Subcutaneous abdominal adipose tissue (tissue), 5 donors: Measurements from ENCODE around the gene PRSS2.

ENCODE experiments used
- H3K27ac ChIP-seq: one replicate; pipeline ENCODE4 v1.7.0; 2013; ENCODE audit warnings: low read depth, mild to moderate bottlenecking, inconsistent platforms, low read length, moderate library complexity
- H3K27me3 ChIP-seq, 5 donors: one replicate each; pipeline ENCODE4 v1.7.0; 2013; ENCODE audit warnings: low read length in 5 of 5, inconsistent platforms in 1 of 5; ENCODE audit not compliant: control insufficient read depth in 5 of 5, insufficient read depth in 4 of 5
- H3K36me3 ChIP-seq, 5 donors: one replicate each; pipeline ENCODE4 v1.7.0; 2013; ENCODE audit warnings: low read length in 5 of 5; ENCODE audit not compliant: control insufficient read depth in 5 of 5, insufficient read depth in 5 of 5
- H3K4me1 ChIP-seq, 5 donors: one replicate each; pipeline ENCODE4 v1.7.0; 2013; ENCODE audit warnings: low read length in 5 of 5, mild to moderate bottlenecking in 3 of 5, moderate library complexity in 1 of 5; ENCODE audit not compliant: control insufficient read depth in 5 of 5, insufficient read depth in 5 of 5
- H3K4me3 ChIP-seq, 5 donors: one replicate each; pipeline ENCODE4 v1.7.0; 2013; ENCODE audit warnings: low read length in 5 of 5, low read depth in 1 of 5
- H3K9ac ChIP-seq, 5 donors: one replicate each; pipeline ENCODE4 v1.7.0; 2013; ENCODE audit warnings: low read length in 5 of 5, mild to moderate bottlenecking in 4 of 5, moderate library complexity in 3 of 5
- H3K9me3 ChIP-seq, 5 donors: one replicate each; pipeline ENCODE4 v1.7.0; 2013; ENCODE audit warnings: low read length in 5 of 5; ENCODE audit not compliant: control insufficient read depth in 5 of 5
- donor health status: healthy.
- donor health status: healthy.
- donor health status: healthy.
- donor health status: healthy.
- donor health status: healthy.

The PRSS2 gene

GRCh38 chr7:142800088-142800487 is 29.3 kb downstream of the PRSS2 start:
- H3K4me3 ChIP-seq: no peak overlapping the region
- no peak overlapping the region for H3K9ac ChIP-seq
- peaks cover 27 to 55% (median 38%) of the 10 kb centered on the region in 5 donors for H3K27me3 ChIP-seq
- peaks cover 0 to 21% (median 19%) of the 10 kb centered on the region in 5 donors for H3K4me1 ChIP-seq
- no peaks in the 10 kb centered on the region for H3K36me3 ChIP-seq
- no peak overlapping the region for H3K27ac ChIP-seq
- no peaks in the 10 kb centered on the region for H3K9me3 ChIP-seq

GRCh38 chr7:142800699-142801260 is 30.0 kb downstream of the PRSS2 start:
- H3K4me3 ChIP-seq: no peak overlapping the region
- H3K9ac ChIP-seq: no peak overlapping the region
- H3K27ac ChIP-seq: no peak overlapping the region
- H3K9me3 ChIP-seq: no peaks in the 10 kb centered on the region
- H3K27me3 ChIP-seq: peaks cover 23 to 48% (median 33%) of the 10 kb centered on the region in 5 donors
- H3K4me1 ChIP-seq: peaks cover 0 to 21% (median 19%) of the 10 kb centered on the region in 5 donors
- H3K36me3 ChIP-seq: no peaks in the 10 kb centered on the region

GRCh38 chr7:142801601-142802295 is 31.0 kb downstream of the PRSS2 start:
- no peak overlapping the region for H3K9ac ChIP-seq
- H3K4me3 ChIP-seq: no peak overlapping the region
- no peak overlapping the region for H3K27ac ChIP-seq
- peaks cover 0 to 13% (median 12%) of the 10 kb centered on the region in 5 donors for H3K4me1 ChIP-seq
- peaks cover 14 to 39% (median 23%) of the 10 kb centered on the region in 5 donors for H3K27me3 ChIP-seq
- no peaks in the 10 kb centered on the region for H3K9me3 ChIP-seq
- no peaks in the 10 kb centered on the region for H3K36me3 ChIP-seq

GRCh38 chr7:142802301-142802700 is 31.5 kb downstream of the PRSS2 start:
- Histone ChIP-seq H3K9me3 (no peaks in the 10 kb centered on the region), H3K4me3 (no peak overlapping the region), H3K27me3 (peaks cover 12 to 34% (median 20%) of the 10 kb centered on the region in 5 donors), H3K9ac (no peak overlapping the region), H3K36me3 (no peaks in the 10 kb centered on the region), H3K27ac (no peak overlapping the region), H3K4me1 (peaks cover 0 to 7% (median 7%) of the 10 kb centered on the region in 5 donors)

- no peaks in the 10 kb centered on the region for H3K36me3 ChIP-seq
- no peaks in the 10 kb centered on the region for H3K4me1 ChIP-seq
- peaks cover 2 to 21% (median 11%) of the 10 kb centered on the region in 5 donors for H3K27me3 ChIP-seq
- no peaks in the 10 kb centered on the region for H3K9me3 ChIP-seq
- H3K4me3 ChIP-seq: no peak overlapping the region
- no peak overlapping the region for H3K9ac ChIP-seq
- H3K27ac ChIP-seq: no peak overlapping the region
Measured at GRCh38 chr7:142803901-142804300, 33.1 kb downstream of the PRSS2 start.

GRCh38 chr7:142804728-142805207 is 34.0 kb downstream of the PRSS2 start:
- Histone ChIP-seq H3K9ac (no peak overlapping the region), H3K27me3 (peaks cover 4 to 23% (median 13%) of the 10 kb centered on the region in 5 donors), H3K9me3 (no peaks in the 10 kb centered on the region), H3K36me3 (no peaks in the 10 kb centered on the region), H3K4me1 (no peaks in the 10 kb centered on the region), H3K27ac (no peak overlapping the region), H3K4me3 (no peak overlapping the region)

GRCh38 chr7:142805350-142806021 is 34.7 kb downstream of the PRSS2 start:
- H3K9me3 ChIP-seq: no peaks in the 10 kb centered on the region
- H3K36me3 ChIP-seq: no peaks in the 10 kb centered on the region
- no peak overlapping the region for H3K9ac ChIP-seq
- peaks cover 4 to 23% (median 13%) of the 10 kb centered on the region in 5 donors for H3K27me3 ChIP-seq
- H3K4me3 ChIP-seq: no peak overlapping the region
- no peaks in the 10 kb centered on the region for H3K4me1 ChIP-seq
- no peak overlapping the region for H3K27ac ChIP-seq

GRCh38 chr7:142806022-142806356 is 35.2 kb downstream of the PRSS2 start:
- Histone ChIP-seq H3K36me3 (no peaks in the 10 kb centered on the region), H3K4me3 (no peak overlapping the region), H3K4me1 (no peaks in the 10 kb centered on the region), H3K27me3 (peaks cover 4 to 20% (median 13%) of the 10 kb centered on the region in 5 donors), H3K9ac (no peak overlapping the region), H3K9me3 (no peaks in the 10 kb centered on the region), H3K27ac (no peak overlapping the region)

GRCh38 chr7:142806957-142807356 is 36.2 kb downstream of the PRSS2 start:
- Histone ChIP-seq H3K4me3 (no peak overlapping the region), H3K9ac (no peak overlapping the region), H3K27ac (no peak overlapping the region), H3K9me3 (no peaks in the 10 kb centered on the region), H3K4me1 (no peaks in the 10 kb centered on the region), H3K27me3 (peaks cover 4 to 20% (median 11%) of the 10 kb centered on the region in 5 donors), H3K36me3 (no peaks in the 10 kb centered on the region)

- Histone ChIP-seq H3K27ac (no peak overlapping the region), H3K9me3 (no peaks in the 10 kb centered on the region), H3K4me1 (no peaks in the 10 kb centered on the region), H3K4me3 (no peak overlapping the region), H3K36me3 (no peaks in the 10 kb centered on the region), H3K27me3 (peaks cover 4 to 23% (median 15%) of the 10 kb centered on the region in 5 donors), H3K9ac (no peak overlapping the region)
Measured at GRCh38 chr7:142807855-142808460, 37.2 kb downstream of the PRSS2 start.
